HG03457 (cell line): Measurements from ENCODE around the gene CES4A.
A peak's percentile ranks its signal among the peaks of the same experiment; 100 is the strongest.
"Not testable (repeated sequence)": the region's sequence is repeated elsewhere in the genome, so short reads cannot be mapped to it uniquely, and the experiment has no call there.

ENCODE experiments used
- ATAC-seq: cut with Tn5 transposase; IDR thresholded peaks from one replicate; pipeline ENCODE4 v1.9.1; 2021; ENCODE audit warnings: moderate number of reproducible peaks; ENCODE audit not compliant: unreplicated experiment

Gene CES4A

GRCh38 chr16:66988197-66988788 lies at the start of gene CES4A:
CES4A (plus strand) TSS chr16:66988589; CDS start chr16:66988773, 184 bp downstream.
- ATAC-seq: no peak

- no peak for ATAC-seq
Measured at GRCh38 chr16:66939366-66939765, 49.0 kb upstream of the CES4A start.

GRCh38 chr16:66940236-66940635 lies 48.2 kb upstream of the CES4A start:
- no peak for ATAC-seq

DNA sequence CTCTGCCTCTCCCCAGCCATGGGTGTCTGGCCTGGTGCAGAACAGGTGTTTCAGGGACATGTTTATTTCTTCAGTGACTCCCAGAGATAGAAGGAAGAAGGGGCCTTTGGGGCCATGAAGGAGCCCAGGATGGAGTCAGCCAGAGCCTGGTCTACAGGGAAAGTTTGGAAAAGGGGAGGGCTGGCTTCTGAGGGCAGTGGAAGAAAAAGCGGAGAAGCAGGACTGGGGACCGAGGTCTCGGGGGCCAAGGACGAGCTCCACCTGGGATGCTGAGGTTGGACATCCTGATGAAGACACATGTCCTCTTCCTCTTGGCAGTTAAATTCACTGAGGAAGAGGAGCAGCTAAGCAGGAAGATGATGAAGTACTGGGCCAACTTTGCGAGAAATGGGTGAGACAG lies 45.4 kb upstream of the CES4A start:
- ATAC-seq: no peak

DNA sequence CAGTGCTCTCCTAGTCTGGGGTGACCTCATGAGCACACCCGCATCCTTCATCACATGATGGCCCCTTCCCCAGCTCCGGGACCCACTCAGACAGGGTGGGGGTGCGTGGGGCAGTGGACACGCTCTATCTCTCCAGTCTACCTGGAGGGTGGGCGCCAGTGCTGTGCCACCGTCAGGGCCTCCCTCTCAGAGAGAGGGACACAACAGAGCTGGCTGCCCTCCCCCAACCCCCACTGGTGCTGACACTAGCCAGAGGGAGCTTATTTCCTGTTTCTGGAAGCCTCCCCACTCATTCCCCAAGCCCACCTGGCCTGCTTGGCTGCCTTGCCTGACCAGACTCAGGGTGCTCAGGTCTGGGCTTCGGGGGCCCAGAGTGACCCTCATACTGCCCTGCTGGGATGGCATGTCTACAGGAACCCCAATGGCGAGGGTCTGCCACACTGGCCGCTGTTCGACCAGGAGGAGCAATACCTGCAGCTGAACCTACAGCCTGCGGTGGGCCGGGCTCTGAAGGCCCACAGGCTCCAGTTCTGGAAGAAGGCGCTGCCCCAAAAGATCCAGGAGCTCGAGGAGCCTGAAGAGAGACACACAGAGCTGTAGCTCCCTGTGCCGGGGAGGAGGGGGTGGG lies 44.8 kb upstream of the CES4A start:
- ATAC-seq: no peak

- ATAC-seq: no peak
Measured at GRCh38 chr16:66944054-66944441, 44.3 kb upstream of the CES4A start.

DNA sequence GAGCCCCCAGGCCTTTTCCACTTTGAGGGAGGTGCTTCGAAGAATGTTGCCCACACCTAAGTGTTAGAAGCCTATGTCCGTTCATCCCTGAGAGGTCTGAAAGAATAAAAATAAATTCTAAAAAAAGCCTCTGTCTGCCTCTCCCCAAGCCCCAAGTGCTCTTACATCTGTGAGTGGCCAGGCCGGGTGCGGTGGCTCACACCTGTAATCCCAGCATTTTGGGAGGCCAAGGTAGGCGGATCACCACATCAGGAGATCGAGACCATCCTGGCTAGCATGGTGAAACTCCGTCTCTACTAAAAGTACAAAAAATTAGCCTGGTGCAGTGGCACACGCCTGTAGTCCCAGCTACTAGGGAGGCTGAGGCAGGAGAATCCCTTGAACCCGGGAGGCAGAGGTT lies 43.4 kb upstream of the CES4A start:
- not testable (repeated sequence) for ATAC-seq

- ATAC-seq: no peak
Measured at GRCh38 chr16:66945939-66946338, 42.5 kb upstream of the CES4A start.

DNA sequence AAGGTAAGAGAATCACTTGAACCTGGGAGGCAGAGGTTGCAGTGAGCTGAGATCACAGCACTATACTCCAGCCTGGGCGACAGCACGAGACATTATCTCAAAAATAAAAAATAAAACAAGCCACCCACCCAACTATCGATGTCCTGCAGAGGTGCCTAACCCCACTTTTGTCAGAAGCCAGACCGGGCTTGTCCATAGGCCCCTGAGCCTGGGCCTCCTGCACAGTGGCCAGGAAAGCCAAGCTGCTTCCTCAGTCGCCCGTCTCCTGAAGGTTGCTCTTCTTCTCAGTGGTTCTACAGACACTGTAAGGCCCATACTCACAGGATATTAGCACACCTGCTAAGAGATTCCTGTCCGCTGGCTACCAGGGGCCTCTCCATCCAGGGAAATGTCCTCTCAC lies 41.8 kb upstream of the CES4A start:
- ATAC-seq: no peak

GRCh38 chr16:66946974-66947301 lies 41.5 kb upstream of the CES4A start:
- ATAC-seq: no peak

GRCh38 chr16:66947302-66948065 lies 40.9 kb upstream of the CES4A start:
- ATAC-seq: peak; percentile 44

DNA sequence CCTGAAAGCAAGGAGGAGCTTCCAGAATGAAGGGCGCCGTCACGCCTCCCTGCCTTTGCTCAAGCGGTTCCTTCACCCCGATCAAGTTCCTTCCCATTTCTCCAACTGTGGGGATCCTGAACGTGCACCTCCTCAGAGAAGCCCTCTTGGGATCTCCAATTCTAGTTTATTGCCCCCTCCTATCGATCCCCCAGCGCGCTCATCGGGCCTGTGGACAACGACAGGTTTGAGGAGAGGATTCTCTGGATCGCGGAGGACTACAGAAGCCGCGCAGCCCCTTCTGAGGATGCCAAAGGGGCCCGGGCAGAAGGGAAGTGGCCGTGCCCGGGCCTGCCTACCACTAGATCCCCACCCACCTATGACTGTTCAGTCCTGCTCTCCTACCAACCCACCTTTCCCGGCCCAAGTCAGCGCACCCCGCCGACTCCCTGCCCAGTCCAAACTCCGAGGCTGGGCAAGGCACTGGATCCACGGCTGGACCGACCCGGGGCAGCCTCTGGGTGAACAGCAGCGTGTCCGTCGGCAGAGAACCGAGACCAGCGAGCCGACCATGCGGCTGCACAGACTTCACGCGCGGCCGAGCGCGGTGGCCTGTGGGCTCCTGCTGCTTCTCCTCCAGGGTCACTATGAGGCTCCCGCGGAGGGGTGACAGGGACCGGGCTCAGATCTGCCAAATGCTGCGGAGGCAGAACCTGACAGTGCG lies 40.1 kb upstream of the CES4A start:
- no peak for ATAC-seq

DNA sequence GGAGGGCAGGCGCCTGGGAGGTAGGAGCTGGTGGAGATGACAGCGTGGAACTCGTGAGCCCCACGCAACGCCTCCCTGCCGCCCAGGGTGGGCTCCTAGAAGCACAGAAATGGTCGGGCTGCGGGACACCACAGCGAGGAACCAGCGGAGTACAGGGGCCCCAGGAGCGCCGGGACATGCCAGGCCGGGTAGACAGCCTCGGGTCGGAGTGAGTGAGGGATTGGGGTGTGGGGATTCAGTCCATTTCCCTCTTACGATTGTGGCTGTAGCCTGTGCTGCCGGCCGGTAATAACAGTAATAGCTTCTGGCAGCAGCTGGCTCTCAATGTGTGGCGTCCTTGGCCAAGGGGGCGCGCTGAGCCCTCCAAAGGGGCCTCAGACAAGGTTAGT lies 39.6 kb upstream of the CES4A start:
- no peak for ATAC-seq

DNA sequence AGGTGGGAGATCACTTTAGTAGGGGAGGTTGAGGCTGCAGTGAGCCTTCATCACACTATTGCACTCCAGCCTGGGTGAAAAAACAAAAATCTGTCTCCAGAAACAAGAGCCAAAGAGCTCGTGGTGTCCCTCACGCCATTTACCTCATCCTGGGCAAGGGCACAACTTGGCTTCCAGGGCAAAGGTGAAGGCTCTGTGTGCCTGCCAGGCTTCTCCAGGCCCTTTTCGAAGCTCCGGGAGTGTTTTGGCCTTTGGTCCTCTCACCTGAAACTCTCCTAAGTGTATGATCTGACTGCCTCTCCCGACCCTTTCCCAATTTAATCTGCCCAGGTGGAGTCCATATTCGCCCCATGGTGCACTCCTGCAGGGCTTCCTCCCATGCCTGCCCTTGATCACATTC lies 38.9 kb upstream of the CES4A start:
- ATAC-seq: no peak

- ATAC-seq: no peak
Measured at GRCh38 chr16:66950437-66950836, 38.0 kb upstream of the CES4A start.

GRCh38 chr16:66950971-66951790 lies 37.2 kb upstream of the CES4A start:
- ATAC-seq: no peak

GRCh38 chr16:66952430-66953110 lies 35.8 kb upstream of the CES4A start:
- no peak for ATAC-seq

GRCh38 chr16:66953462-66954096 lies 34.8 kb upstream of the CES4A start:
- ATAC-seq: no peak

GRCh38 chr16:66954097-66954659 lies 34.2 kb upstream of the CES4A start:
- ATAC-seq: no peak
